Measurements from ENCODE around the gene GPN2.
"Not testable (repeated sequence)": the region's sequence is repeated elsewhere in the genome, so short reads cannot be mapped to it uniquely, and the experiment has no call there.

The GPN2 gene

DNA sequence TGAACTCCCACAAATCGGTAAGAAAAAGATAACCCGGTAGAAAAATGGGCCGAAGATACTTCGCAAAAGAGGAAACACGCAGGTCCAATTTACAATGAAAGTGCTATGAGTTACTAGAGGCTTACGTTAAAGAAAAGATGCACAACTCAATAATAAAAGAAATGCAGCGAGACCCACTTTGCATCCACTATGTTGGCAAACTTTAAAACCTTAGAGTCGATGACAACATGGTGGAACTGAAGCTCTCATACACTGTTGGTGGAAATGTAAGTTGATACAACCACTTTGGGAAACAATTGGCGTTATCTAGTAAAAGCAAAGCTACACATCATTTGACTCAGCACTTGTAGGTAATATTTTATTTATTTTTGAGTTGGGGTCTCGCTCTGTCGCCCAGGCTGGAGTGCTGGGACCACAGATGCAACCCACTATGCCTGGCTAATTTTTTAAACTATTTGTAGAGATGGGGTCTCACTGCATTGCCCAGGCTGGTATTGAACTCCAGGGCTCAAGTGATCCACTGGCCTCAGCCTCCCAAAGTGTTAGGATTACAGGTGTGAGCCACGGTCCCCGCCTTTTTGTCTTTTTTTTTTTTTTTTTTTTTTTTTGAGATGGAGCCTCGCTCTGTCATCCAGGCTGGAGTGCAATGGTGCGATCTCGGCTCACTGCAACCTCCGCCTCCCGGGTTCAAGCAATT lies 10.9 kb upstream of the GPN2 start:
- DNase-seq, result no peak

GRCh38 chr1:26900001-26900814 lies 10.1 kb upstream of the GPN2 start, which contains the start of gene GPATCH3:
Gene GPATCH3 (minus strand): TSS chr1:26900467. CDS start chr1:26900442, 25 bp downstream.
- peak; percentile 98 for DNase-seq

GRCh38 chr1:26897351-26897750 lies 7.3 kb upstream of the GPN2 start:
- DNase-seq, result no peak

GRCh38 chr1:26894263-26894662 lies 4.2 kb upstream of the GPN2 start:
- no peak for DNase-seq

GRCh38 chr1:26890467-26890796 lies 349 bp upstream of the GPN2 start:
- no peak for DNase-seq

GRCh38 chr1:26888231-26888630 lies 1.9 kb downstream of the GPN2 start:
- DNase-seq, result no peak

DNA sequence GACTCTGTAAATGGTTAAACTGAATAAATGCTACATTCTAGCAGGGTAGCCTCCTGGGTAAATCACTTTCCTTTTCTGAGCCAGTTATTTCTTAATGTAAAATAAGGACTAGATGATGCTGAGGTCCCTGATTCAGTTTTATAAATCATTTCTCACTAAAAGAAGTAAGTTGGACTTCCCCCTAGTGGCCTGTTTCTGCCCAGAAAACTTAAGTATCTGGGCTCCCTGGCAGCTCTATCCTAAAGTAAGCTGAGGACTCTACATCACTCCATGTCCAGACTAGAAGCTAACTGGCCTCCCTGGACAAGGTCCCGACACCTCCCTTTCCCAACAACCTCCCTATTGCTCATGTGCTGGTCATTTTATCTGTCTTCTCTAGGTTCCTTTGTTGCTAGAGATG lies 3.0 kb downstream of the GPN2 start:
- no peak for DNase-seq

DNA sequence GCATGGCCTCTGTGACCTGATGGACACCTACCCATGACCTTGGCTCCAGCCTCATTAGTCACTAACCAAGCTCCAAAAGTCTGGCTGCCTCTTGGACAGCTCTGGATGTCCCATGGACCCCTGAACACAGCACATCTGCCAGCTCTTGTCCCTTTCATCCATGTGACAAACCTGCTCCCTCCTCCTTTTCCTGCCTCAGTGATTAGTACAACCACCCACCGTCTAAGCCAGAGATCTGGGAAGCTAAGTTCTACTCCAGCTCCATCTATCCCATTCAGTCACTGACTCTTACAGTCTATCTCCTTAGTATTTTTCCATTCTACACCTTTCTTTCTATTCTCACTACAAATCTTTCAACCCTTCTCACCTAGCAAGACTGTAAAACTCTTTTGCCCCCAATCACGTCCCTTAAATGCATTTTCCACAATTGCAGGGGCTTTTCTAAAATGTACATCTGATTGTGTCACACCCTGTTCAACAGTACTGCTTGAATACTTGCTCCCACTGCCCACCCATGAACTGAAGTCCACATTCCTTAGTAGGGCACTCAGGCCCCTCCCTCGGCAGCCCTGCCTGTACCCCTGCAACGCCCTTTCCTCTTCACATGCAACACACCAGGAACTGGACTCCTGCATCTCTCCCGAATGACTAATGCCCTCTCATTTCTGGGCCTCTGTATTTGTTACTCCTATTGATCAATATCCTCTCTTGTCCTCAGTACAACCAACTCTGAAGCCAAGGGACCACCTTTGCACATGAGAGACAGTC lies 7.2 kb downstream of the GPN2 start:
- DNase-seq, result no peak

DNA sequence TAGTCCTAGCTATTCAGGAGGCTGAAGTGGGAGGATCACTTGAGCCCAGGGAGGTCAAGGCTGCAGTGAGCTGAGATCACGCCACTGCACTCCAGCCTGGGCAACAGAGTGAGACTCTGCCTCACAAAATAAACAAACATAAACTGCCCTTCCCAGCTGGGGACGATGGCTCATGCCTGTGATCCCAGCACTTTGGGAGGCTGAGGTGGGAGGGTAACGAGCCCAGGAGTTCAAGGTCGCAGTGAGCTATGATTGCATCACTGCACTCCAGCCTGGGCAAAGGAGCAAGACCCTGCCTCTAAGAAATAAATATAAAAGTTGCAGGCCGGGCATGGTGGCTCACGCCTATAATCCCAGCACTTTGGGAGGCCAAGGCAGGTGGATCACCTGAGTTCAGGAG lies 8.5 kb downstream of the GPN2 start:
- not testable (repeated sequence) for DNase-seq

DNA sequence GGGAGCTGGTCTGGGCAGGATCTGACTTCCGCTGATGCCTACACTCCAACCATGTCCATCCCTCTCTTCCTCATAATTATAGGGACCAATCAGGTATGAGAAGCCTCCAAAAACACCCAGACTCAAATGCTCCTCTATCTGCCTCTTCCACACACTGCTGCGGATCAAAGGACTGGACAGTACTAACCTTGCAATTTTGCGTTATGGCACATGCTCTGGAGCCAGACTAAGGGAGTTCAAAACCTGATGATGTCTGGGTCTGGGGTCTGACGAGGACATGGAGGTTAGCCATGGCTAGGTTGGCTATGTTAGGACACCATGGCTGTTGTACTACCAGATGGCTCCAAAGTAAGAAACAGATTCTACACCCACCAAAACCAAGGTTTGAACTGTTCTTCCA lies 10.3 kb downstream of the GPN2 start:
- no peak for DNase-seq

GRCh38 chr1:26877326-26877725 lies 12.8 kb downstream of the GPN2 start:
- no peak for DNase-seq

DNA sequence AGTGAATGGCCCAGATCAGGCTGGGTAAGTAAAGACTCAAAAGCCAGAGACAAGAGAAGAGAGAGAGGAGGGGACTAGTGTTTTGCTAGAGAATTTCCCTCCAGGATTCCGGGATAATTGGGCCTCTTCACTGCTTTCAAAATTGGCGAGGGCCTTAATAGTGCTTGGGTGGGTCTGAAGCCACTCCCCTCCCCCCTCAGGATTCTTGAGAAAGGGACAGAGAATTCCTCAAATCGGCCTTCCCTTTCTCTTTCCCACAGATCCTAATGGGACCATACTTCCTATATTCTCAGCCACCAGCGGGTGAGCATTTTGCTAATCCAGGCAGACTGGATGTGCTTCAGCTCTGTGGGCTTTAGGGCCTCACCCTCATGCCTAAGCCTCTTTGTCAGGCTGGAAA lies 15.2 kb downstream of the GPN2 start:
- peak; percentile 61 for DNase-seq

DNA sequence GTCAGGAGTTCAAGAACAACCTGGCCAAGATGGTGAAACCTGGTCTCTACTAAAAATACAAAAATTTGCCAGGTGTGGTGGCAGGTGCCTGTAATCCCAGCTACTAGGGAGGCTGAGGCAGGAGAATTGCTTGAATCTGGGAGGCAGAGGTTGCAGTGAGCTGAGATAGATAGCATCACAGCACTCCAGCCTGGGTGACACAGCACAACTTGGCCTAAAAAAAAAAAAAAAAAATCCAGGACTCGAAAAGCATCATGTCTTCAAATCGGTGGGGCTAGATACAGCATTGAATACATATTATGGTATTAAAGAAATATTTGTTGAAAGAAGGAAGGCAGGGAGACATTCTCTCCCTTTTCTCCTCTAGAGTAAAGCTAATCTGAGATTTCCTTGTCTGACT lies 17.0 kb downstream of the GPN2 start:
- not testable (repeated sequence) for DNase-seq

DNA sequence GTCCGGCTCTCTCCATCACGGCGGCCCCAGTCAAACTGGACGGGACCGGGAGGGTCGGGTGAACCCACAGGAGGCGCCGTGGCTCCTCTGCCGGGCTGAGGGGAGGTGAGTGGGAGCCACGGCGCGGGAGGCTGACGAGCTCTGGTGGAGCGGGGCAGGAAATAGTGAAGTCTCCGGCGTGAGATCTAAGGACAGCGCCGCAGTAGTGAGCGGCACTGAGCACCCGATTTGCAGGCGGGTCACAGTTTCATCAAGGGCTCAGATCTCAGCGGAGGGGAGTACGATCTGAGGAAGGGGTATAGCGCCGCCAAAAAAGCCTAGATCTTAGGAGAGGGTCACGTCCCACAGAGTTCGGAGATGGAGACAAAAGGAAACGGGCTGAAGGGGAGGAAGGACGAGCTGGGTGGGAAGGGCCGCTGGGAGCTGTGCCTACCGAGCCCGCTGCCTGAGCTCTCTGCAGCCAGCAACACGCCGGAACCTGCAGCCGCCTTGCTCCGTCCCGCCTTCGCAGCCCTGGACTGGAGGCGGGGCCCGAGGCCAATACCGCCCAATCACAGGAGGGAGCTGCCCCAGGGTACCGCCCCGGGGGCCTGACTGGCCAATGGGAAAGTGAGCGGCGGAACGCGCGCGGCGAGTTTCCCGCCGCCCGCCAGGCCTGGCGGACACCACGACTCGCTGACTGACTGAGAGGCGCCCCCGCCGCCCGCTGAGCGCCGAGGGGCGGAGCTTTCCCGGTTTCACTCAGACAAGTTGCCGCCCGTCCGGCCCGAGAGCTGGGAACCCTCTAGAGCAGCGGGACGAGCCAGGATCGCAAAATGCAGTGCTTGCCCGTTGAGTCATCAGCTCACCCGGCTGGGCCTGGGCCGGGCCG lies 25.2 kb downstream of the GPN2 start:
- peak; percentile 99 for DNase-seq

DNA sequence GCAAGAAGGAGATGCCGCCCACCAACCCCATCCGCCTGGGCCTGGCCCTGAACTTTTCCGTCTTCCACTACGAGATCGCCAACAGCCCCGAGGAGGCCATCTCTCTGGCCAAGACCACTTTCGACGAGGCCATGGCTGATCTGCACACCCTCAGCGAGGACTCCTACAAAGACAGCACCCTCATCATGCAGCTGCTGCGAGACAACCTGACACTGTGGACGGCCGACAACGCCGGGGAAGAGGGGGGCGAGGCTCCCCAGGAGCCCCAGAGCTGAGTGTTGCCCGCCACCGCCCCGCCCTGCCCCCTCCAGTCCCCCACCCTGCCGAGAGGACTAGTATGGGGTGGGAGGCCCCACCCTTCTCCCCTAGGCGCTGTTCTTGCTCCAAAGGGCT lies 26.4 kb downstream of the GPN2 start:
- no peak for DNase-seq

- DNase-seq, result peak; percentile 46
These were observed 27.1 kb downstream of the GPN2 start, which contains the start of gene SFN for GRCh38 chr1:26862781-26863684. Gene SFN (plus strand): TSS chr1:26863149. CDS start chr1:26863213, 64 bp downstream.

DNA sequence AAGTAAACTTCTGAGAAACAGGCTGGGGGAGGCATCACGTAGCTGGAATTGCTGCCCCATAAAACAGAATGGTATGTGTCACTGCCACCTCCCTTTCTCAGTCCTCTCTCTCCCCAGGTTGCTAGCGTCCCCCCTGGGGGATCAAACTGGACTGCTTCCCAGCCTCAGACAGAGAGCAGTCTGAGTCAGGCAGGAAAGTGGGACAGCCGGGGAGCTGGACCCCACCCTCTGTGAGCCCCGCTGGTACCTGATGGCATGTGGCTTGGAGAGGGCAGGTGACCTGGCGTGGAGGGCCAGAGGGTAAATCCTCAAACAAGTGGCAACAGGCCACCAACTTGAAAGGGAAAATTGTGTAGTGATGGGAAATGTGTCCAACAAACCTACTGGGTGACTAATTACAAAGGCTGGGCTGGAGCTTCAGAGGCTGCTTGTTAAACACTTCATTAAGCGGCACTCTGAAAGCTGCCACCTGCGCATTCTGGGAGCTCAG lies 28.1 kb downstream of the GPN2 start:
- DNase-seq, result no peak

DNA sequence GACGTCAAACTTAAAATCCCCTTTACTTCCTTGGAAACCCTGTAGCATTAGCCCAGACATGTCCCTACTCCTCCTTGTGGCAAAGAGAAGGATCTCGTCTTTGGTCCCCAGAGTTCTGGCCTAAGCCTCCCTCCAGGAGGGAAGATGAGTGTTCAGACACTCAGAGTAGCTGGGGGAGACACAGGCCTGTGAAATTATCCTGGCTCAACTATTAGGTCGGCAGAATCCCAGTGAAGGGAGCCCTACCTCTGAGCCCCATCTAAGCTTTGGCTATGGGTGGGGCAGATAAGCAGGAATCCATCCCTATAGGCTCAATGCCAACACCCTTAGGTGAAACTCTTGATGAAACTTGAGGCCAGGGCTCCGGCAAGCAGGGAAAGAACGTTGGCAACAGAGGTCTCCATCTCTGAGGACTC lies 28.8 kb downstream of the GPN2 start:
- peak; percentile 32 for DNase-seq

DNA sequence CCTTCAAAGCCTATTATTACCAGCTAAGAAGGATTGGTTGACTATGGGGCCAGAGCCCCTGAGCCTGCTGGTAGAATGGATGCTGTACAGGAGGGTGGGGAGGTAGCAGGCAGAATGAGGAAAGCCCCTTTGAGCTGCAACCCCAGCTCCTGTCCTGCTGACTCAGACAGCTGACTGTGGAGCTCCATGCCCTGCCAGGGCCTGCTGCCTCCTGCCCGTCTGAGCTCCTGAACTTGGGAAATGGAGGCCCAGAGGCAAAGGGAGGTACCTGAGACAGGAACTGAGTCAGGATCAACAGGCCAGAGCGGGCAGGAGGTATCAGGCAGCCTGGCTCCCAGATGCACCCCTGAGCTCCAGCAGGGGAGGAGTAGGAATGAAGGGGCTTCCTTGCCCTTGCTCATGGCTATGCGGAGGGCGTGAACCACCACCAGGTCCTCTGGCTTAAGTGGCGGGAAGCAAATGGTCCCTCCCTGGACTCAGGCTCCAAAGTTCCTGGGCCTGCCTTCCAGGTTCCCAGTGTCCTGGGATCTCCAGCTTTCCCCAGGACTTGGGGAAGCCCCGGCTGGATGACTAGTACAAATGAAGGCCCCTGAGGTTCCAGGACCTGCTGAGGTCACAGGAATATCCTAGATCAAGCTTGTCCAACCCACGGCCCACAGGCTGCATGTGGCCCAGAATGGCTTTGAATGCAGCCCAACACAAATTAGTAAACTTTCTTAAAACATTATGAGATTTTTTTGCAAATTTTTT lies 31.0 kb downstream of the GPN2 start:
- DNase-seq, result peak; percentile 62

DNA sequence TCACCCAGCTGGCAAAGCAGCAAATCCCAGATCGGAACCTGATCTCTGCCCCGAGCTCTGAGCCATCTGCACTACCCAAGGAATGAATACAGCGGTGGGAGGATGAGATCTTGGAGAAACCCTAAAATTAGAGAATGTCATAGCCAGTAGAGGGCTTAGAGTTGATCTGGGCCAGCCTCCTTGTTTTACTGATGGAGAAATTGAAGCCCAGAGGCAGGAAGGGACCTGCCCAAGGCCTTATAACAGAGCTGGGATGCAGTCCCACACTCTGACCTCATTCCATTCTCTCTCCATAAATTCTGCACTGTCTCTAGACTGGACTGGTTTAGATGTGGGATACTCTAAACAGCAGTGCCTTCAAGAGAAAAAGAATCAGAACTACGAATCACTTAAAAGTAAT lies 31.9 kb downstream of the GPN2 start:
- peak; percentile 56 for DNase-seq
